Measurements from ENCODE around the gene FGFR1OP2.
"Not testable (repeated sequence)": the region's sequence is repeated elsewhere in the genome, so short reads cannot be mapped to it uniquely, and the experiment has no call there.

The FGFR1OP2 gene

GRCh38 chr12:26937863-26938700 lies at the start of gene FGFR1OP2, which contains the start of gene INTS13:
FGFR1OP2 (plus strand) TSS chr12:26938470; CDS start chr12:26954159, 15,689 bp downstream.
INTS13 (minus strand) TSS chr12:26937981; CDS start chr12:26936803, 1,178 bp downstream.
- peak; percentile 92 for DNase-seq (ENCODE audit: low read depth)

DNA sequence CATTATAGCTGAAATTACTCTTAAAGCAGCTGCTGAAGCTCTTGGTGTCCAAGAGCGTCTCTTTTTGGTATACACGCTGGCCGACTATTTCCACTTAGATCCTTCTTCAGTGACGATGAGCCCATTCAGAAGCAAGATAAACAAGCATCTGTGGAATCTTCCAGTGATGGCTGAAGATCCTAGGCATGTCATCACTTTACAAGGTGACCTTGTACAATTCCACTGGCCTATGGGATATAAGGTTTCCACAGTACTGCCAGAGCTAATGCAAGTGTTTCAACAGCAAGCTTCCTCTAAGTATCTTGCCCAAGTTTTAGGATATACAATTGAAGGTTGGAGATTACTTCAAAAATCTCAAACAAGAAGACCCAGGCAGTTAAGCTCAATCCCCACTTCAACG lies 47.5 kb upstream of the FGFR1OP2 start:
- no peak for DNase-seq (ENCODE audit: low read depth)

GRCh38 chr12:26891704-26892103 lies 46.6 kb upstream of the FGFR1OP2 start:
- no peak for DNase-seq (ENCODE audit: low read depth)

DNA sequence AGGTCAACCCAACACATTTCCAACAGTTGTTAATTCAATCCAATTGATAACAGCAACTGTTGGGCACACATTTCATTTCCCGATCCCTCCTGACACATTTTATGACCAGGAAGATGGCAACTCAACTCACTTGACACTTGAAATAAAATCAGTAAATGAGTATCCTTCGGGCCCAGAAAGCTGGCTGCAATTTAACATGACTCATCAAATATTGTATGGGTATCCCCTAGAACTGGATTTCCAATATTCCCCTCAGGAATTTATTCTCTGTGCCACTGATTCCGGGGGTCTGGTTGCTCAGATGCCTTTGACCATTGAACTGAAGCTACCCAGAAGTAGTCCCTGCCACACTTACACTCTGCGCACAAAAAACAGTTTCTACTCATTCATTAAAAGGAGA lies 42.6 kb upstream of the FGFR1OP2 start:
- no peak for DNase-seq (ENCODE audit: low read depth)

DNA sequence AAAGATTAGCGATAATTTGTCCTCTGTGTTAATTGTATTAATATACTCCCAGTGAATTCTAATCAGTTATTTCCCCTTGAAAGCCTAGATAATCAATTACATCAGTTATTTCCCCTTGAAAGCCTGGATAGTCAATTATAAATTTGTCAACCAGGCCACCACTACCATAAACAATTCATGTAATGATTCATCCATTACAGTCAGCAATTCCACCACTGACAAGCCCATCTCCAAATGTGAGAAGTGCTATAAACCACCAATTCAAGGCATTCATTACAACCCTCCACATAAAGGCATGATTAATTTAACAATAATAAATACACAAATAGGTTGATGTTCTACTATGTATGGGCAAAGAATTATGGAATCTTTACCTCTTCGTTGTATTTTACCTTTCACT lies 41.4 kb upstream of the FGFR1OP2 start:
- no peak for DNase-seq (ENCODE audit: low read depth)

DNA sequence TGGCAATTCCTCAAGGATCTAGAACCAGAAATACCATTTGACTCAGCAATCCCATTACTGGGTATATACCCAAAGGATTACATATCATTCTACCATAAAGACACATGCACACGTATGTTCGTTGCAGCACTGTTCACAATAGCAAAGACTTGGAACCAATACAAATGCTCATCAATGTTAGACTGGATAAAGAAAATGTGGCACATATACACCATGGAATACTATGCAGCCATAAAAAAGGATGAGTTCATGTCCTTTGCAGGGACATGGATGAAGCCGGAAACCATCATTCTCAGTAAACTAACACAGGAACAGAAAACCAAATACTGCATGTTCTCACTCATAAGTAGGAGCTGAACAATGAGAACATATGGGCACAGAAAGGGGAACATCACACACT lies 34.9 kb upstream of the FGFR1OP2 start:
- DNase-seq (ENCODE audit: low read depth), result not testable (repeated sequence)

DNA sequence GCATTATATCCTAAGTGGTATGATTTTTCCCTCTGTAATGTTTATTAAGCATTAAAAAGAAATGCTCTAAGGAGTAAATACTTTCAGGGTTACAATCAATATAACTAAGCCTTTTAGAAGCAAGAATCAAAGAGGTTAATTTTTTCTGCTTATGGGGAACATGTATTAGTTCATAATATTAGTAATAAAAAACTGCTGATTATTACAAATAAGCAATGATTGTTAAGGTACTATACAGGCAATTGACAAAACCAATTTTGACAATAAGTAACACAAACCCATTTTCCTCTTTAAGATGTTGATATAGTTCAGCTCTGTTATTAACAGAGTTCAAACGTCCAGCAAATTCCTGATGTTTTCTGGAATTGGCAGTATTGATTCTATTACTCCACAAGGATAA lies 32.2 kb upstream of the FGFR1OP2 start:
- DNase-seq (ENCODE audit: low read depth), result no peak

DNA sequence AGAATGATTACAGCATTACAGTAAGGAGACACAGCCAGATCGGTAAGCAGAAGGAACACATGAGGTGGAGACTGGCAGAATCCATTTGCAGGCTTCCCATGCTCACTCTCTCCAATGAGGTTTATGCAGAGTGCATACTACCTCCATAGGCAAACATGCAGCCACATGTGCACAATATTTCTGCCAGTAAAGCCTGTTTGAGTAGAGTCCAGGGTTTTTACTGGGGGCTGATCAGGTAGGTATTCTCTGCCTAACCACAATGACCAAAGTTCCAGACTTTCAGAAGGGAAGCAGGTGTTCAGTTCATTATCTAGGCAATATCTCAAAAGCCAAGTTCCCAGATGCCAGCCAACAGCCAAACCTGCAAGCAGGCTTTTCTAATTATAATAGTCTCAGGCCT lies 31.6 kb upstream of the FGFR1OP2 start:
- DNase-seq (ENCODE audit: low read depth), result no peak

DNA sequence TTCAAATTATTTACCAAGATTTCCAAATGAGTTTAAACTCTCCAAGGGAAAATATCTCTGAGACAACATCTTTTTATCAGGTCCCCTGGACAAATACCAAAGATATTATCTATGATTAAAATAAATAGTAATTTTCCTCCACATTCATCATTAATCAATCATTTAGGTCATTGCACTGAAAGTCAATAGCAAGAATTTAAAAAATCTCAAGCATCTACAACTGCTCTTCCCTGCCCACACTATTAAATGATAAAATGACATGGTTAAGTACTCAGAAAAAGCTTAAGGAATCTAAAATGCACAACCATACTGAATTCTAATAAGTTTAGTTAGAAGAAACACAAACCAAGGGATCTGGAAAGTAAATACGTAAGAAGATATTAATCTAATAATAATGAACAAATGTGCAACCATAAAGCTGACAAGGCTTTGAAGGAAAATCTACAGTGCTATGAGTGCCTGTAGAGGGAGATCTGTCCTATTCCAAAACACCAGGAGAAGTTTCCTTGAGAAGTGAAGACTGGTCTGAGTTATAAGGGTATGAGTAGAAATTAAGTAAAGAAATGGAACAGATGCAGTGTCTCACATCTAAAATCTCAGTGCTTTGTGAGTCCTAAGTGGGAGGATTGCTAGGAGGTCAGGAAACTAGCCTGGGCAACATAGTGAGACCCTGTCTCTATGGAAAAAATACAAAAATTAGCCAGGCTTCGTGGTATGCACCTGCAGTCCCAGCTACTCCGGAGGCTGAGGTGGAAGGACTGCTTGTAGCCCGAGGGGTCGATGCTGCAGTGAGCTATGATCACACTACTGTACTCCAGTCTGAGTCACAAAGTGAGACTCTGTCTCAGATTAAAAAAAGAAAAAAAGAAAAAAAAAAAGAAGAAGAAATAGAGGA lies 19.7 kb upstream of the FGFR1OP2 start:
- no peak for DNase-seq (ENCODE audit: low read depth)

GRCh38 chr12:26919216-26919555 lies 19.1 kb upstream of the FGFR1OP2 start:
- DNase-seq (ENCODE audit: low read depth), result no peak

- DNase-seq (ENCODE audit: low read depth), result no peak
These were observed 16.4 kb upstream of the FGFR1OP2 start for GRCh38 chr12:26921886-26922285.

GRCh38 chr12:26928661-26929060 lies 9.6 kb upstream of the FGFR1OP2 start:
- no peak for DNase-seq (ENCODE audit: low read depth)

DNA sequence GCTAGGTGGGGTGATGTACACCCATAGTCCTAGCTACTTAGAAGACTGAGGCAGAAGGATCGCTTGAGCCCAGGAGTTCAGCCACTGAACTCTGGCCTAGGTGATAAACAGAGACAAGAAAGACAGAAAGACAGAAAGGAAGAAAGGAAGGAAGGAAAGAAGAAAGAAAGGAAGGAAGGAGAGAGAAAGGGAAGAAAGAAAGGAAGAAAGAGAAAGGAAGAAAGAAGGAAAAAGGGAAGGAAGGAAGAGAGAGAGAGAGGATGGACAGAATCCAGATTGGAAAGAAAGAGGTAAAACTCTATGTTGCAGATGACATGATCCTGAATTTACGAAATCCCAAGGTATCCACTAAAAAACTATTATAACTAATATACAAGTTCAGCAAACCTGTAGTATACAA lies 8.7 kb upstream of the FGFR1OP2 start:
- no peak for DNase-seq (ENCODE audit: low read depth)

DNA sequence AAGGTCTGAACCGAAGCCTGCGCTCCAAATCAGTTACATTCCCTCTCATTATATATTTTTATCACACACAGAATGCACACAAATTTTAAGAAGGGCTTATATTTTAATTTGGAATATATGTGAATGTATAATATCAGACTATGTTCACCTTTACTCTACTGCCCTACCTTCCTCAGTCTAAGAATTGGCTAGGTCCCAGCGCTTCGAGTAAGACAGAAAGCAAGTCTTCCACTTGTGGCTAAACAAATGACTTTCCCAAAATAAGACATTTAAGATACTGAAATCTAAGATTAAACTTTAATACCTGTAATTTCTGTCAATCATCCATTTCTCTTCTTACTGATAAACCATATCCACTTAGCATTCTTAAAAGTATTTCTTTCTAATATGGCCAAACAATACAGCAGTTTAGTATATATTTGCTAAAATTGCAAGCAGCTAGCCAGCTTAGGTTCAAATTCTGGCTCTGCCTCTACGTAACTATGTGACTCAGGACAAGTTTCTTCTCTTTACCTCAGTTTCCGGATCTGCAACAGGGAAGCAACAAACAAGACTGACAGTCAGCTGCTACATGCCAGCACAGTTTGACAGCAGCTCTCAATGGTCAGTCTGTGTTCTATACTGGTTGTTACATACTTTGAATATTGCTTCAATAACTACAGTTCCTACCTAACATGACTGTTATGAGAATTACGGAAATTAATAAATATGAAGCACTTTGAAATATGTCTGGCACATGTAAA lies 2.5 kb upstream of the FGFR1OP2 start:
- DNase-seq (ENCODE audit: low read depth), result no peak

DNA sequence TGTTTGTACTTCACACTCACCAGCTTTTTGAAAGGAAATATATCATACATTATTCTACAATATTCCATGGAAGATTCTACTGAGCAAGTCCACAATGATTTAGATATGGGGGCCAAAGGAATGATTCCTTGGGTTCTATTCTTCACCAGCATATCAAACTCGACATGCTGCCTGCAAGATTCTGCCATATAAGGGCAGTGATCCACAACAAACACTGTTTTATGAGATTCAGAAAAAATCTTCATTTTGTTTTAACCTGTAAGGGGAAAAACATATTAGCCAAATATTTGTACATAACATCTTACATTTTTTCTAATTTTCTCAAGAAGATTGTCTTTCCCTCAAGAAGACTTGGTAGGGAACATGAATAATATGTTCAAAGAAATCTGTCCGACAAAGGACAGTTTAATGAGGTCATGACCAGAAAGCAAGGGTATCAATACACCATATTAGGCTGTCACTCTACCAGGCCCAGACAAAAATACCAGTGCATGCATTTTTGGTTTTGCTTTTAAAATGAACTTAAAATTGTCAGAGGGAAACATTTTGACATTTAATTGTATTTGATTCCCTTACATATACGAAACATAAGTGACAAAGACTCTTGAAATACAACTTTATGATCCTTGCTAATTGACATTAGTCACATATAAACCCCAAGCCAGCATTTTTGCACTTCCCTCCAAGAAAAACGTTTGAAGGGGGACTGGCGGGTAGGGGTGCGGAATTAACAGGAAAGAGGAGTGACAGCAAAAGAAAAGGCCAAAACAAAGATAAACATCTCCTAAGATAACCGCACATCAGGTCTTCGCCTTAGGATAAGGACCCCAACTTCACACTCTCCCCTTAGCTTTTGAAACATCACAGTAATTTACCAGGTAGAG lies 1.5 kb upstream of the FGFR1OP2 start:
- DNase-seq (ENCODE audit: low read depth), result no peak

GRCh38 chr12:26937443-26937862 lies 817 bp upstream of the FGFR1OP2 start:
- DNase-seq (ENCODE audit: low read depth), result no peak

GRCh38 chr12:26938701-26939062 lies 412 bp downstream of the FGFR1OP2 start:
- no peak for DNase-seq (ENCODE audit: low read depth)

DNA sequence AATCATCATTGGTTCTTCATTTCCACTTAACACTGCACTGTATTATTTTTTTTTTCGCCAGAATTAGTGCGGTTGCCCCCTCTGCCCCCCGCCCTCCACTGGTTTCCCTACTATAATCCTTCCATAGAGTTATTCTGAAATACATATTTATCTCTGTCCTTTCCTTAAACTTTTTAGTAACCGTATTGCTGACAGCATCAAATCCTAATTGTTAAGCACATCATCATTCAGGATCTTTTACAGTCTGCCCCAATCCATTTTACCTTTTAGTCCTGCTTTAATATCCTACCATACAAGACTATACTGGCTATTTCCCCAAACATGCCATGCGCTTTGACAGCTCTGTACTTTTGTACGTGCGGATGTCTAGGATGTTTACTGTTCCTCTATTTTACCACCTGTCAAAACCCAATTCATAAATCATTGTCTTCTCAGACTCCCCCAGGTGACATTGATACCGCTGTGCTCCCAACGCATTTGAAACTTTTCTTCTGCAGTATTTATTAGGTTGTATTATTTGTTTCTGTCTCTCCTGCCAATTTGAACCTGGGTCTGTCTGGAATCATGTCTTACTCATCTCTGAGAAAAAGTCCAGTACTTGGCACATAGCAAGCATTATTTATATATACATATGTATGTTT lies 1.0 kb downstream of the FGFR1OP2 start:
- DNase-seq (ENCODE audit: low read depth), result no peak

DNA sequence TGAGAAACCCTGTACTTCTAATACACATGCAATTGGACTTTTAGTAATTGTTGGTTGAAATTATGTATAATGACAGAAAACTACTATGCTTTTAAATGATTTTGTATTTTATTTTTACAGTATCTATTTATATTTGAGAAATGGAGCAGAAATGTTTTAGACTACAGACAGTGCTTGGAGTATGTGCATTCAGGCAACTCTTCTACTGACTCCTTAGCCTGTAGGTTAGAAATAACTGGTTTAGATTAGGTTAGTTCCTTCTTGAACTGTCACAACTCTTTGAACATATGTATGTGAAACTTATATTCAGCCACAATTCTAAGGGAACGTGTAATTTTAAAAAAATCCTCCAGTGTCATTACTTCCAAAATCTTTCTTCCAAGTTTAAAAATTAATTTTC lies 1.7 kb downstream of the FGFR1OP2 start:
- DNase-seq (ENCODE audit: low read depth), result no peak

DNA sequence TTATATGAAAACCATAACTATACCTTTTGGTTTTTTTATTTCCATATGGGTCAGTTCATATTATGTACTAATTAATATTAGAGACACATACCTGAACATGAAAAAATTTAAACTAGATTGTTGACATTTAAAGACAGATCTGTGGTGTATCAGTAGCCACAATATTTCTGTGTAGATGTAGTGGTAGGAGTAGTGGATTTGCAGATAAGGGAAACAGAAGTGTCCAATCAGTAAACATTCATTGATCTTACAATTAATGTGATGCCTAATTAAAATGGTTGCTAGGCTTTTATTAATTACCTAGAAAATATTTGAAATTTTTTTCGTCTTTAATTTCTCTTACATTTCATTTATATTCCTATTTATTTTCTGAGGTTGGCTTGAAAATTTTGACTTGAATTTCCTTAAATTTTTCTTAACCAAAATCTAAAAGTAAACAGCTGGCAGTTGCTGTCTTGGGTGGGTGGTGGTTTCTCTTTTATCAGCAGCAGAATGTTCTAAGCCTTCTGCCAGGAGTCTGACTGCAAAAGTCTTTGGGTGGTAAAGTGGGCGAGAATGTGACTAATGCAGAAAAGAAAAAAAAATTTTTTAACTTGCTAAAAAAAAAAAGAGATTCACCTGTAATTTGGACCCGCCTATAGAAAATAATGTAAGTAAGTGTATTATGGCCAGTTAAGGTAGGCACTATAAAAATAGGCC lies 2.4 kb downstream of the FGFR1OP2 start:
- peak; percentile 12 for DNase-seq (ENCODE audit: low read depth)
